H9 (cell line): ENCODE results near the gene PHF5A. TPM values are rescaled to one million over a fixed set of nuclear protein-coding genes. Genes with fewer than 3 reads are reported as not detected.

ENCODE experiments used
- DNase-seq: peaks from one replicate; pipeline ENCODE4 v3.0.0-alpha.2; 2017
- H2AFZ ChIP-seq: one replicate; pipeline ENCODE4 v1.6.1; 2013; ENCODE audit warnings: mild to moderate bottlenecking, low read length, control low read depth, moderate library complexity
- H2AK5ac ChIP-seq: 2 replicates; pipeline ENCODE4 v1.6.1; 2013; ENCODE audit warnings: low read length, control low read depth, mixed read lengths; ENCODE audit not compliant: insufficient read length
- H2BK120ac ChIP-seq: one replicate; pipeline ENCODE4 v1.6.1; 2013; ENCODE audit warnings: low read depth, mild to moderate bottlenecking, low read length, control low read depth, inconsistent platforms; ENCODE audit not compliant: poor library complexity, severe bottlenecking
- H2BK12ac ChIP-seq: 2 replicates; pipeline ENCODE4 v1.6.1; 2013; ENCODE audit warnings: low read length, control low read depth, mixed read lengths, low read depth; ENCODE audit not compliant: insufficient read length
- H2BK15ac ChIP-seq: 2 replicates; pipeline ENCODE4 v1.6.1; 2013; ENCODE audit warnings: low read depth, low read length, control low read depth
- H2BK20ac ChIP-seq: one replicate; pipeline ENCODE4 v1.6.1; 2013; ENCODE audit warnings: low read depth, mild to moderate bottlenecking, low read length, control low read depth, inconsistent platforms; ENCODE audit not compliant: poor library complexity, severe bottlenecking
- H2BK5ac ChIP-seq: 2 replicates; pipeline ENCODE4 v1.6.1; 2013; ENCODE audit warnings: low read length, control low read depth, mixed read lengths; ENCODE audit not compliant: insufficient read length
- H3K14ac ChIP-seq: 2 replicates; pipeline ENCODE4 v1.6.1; 2013; ENCODE audit warnings: low read length, control low read depth; ENCODE audit not compliant: insufficient read depth
- H3K18ac ChIP-seq: 2 replicates; pipeline ENCODE4 v1.6.1; 2013; ENCODE audit warnings: low read depth, mild to moderate bottlenecking, mixed read lengths, low read length, control low read depth; ENCODE audit not compliant: insufficient read length
- H3K23ac ChIP-seq: 2 replicates; pipeline ENCODE4 v1.6.1; 2013; ENCODE audit warnings: low read length, control low read depth, mixed read lengths, low read depth; ENCODE audit not compliant: insufficient read length
- H3K23me2 ChIP-seq: 2 replicates; pipeline ENCODE4 v1.6.1; 2013; ENCODE audit warnings: low read depth, mild to moderate bottlenecking, mixed read lengths, low read length, control low read depth; ENCODE audit not compliant: insufficient read length, poor library complexity, severe bottlenecking
- H3K27ac ChIP-seq: 2 replicates; pipeline ENCODE4 v1.5.1; 2013; ENCODE audit warnings: low read length, control low read depth, mixed read lengths, low read depth; ENCODE audit not compliant: insufficient read length
- H3K27me3 ChIP-seq: 2 replicates; pipeline ENCODE4 v1.6.1; 2013; ENCODE audit warnings: low read length, control low read depth, inconsistent platforms; ENCODE audit not compliant: insufficient read depth
- H3K4ac ChIP-seq: 2 replicates; pipeline ENCODE4 v1.6.1; 2013; ENCODE audit warnings: low read depth, mild to moderate bottlenecking, control low read depth, inconsistent platforms, low read length, moderate library complexity
- H3K4me1 ChIP-seq: 2 replicates; pipeline ENCODE4 v1.6.1; 2013; ENCODE audit warnings: low read length, control low read depth, inconsistent platforms; ENCODE audit not compliant: insufficient read depth
- H3K4me2 ChIP-seq: 2 replicates; pipeline ENCODE4 v1.6.1; 2013; ENCODE audit warnings: low read length, control low read depth, mixed read lengths; ENCODE audit not compliant: insufficient read length, insufficient read depth
- H3K56ac ChIP-seq: 2 replicates; pipeline ENCODE4 v1.6.1; 2013; ENCODE audit warnings: low read depth, mild to moderate bottlenecking, mixed read lengths, low read length, control low read depth; ENCODE audit not compliant: insufficient read length
- H3K79me1 ChIP-seq: 2 replicates; pipeline ENCODE4 v1.6.1; 2013; ENCODE audit warnings: low read depth, mild to moderate bottlenecking, moderate library complexity, low read length, control low read depth, inconsistent platforms; ENCODE audit not compliant: insufficient read depth, poor library complexity, severe bottlenecking
- H3K79me2 ChIP-seq: 2 replicates; pipeline ENCODE4 v1.6.1; 2013; ENCODE audit warnings: low read length, control low read depth, inconsistent platforms; ENCODE audit not compliant: insufficient read depth
- H3K9ac ChIP-seq: 2 replicates; pipeline ENCODE4 v1.6.1; 2013; ENCODE audit warnings: low read length, control low read depth, mixed read lengths; ENCODE audit not compliant: insufficient read length; ENCODE audit errors: extremely low read depth
- H3K9me3 ChIP-seq: one replicate; pipeline ENCODE4 v1.6.1; 2013; ENCODE audit warnings: low read depth, low read length, inconsistent platforms; ENCODE audit not compliant: control insufficient read depth
- H3T11ph ChIP-seq: one replicate; pipeline ENCODE4 v1.6.1; 2013; ENCODE audit warnings: mild to moderate bottlenecking, low read length, control low read depth, inconsistent platforms
- H4K20me1 ChIP-seq: one replicate; pipeline ENCODE4 v1.6.1; 2013; ENCODE audit not compliant: control insufficient read depth, insufficient read length, insufficient read depth
- H4K5ac ChIP-seq: 2 replicates; pipeline ENCODE4 v1.6.1; 2013; ENCODE audit warnings: low read depth, mild to moderate bottlenecking, mixed read lengths, low read length, control low read depth; ENCODE audit not compliant: insufficient read length
- H4K8ac ChIP-seq: replicated peaks from 2 replicates; pipeline ENCODE4 v1.6.1; 2013; ENCODE audit warnings: low read length, control low read depth, mixed read lengths, low read depth; ENCODE audit not compliant: insufficient read length
- H4K91ac ChIP-seq: 2 replicates; pipeline ENCODE4 v1.6.1; 2013; ENCODE audit warnings: low read depth, mild to moderate bottlenecking, moderate library complexity, mixed read lengths, low read length, control low read depth; ENCODE audit not compliant: insufficient read length
- H3K27ac Mint-ChIP-seq, 3 experiments: 2 replicates in 2 of 3; 3 replicates in 1 of 3; pipeline ENCODE4 v1.8.0; 2020 to 2021; ENCODE audit warnings: mixed read lengths in 3 of 3, mild to moderate bottlenecking in 1 of 3, moderate library complexity in 1 of 3
- H3K27me3 Mint-ChIP-seq: 2 replicates; pipeline ENCODE4 v1.8.0; 2021; ENCODE audit warnings: low read depth, mild to moderate bottlenecking, moderate library complexity, mixed read lengths
- H3K36me3 Mint-ChIP-seq, 3 experiments: 2 replicates in 2 of 3; 3 replicates in 1 of 3; pipeline ENCODE4 v1.8.0; 2020 to 2021; ENCODE audit warnings: low read depth in 3 of 3, mixed read lengths in 3 of 3; ENCODE audit not compliant: insufficient read depth in 1 of 3
- H3K4me1 Mint-ChIP-seq, 2 experiments: 2 replicates each; pipeline ENCODE4 v1.8.0; 2020; ENCODE audit warnings: mixed read lengths in 2 of 2
- H3K4me3 Mint-ChIP-seq, 2 experiments: 2 replicates in 1 of 2; 3 replicates in 1 of 2; pipeline ENCODE4 v1.8.0; 2020 to 2021; ENCODE audit warnings: mild to moderate bottlenecking in 2 of 2, mixed read lengths in 2 of 2, moderate library complexity in 1 of 2
- H3K9me3 Mint-ChIP-seq, 2 experiments: 2 replicates in 1 of 2; 3 replicates in 1 of 2; pipeline ENCODE4 v1.8.0; 2020; ENCODE audit warnings: mild to moderate bottlenecking in 2 of 2, mixed read lengths in 2 of 2, moderate library complexity in 1 of 2
- WGBS: extraction: QIAGEN DNeasy Blood & Tissue Kit; methylation state at CpG from one replicate; pipeline ENCODE4 v1.1.7; 2013; ENCODE audit warnings: missing lambda C conversion rate, low lambda C conversion rate, mixed read lengths; ENCODE audit not compliant: insufficient read length; ENCODE audit errors: extremely low coverage; 5-methylcytosine and 5-hydroxymethylcytosine counted together
- total RNA-seq: library from RNA; stranded (reverse); gene quantifications from 2 replicates; pipeline ENCODE4 v1.2.1, GENCODE V29; 2021
- TF ChIP-seq, protein P1 (sequence below): fragments of 200-600 bp; sonication (generic); conservative IDR thresholded peaks from 3 replicates; pipeline ENCODE4 v1.8.0; 2021; ENCODE audit warnings: antibody characterized with exemption, mild to moderate bottlenecking

The PHF5A gene
- total RNA-seq, 1 experiment from 2014 or later: 114 TPM

DNA sequence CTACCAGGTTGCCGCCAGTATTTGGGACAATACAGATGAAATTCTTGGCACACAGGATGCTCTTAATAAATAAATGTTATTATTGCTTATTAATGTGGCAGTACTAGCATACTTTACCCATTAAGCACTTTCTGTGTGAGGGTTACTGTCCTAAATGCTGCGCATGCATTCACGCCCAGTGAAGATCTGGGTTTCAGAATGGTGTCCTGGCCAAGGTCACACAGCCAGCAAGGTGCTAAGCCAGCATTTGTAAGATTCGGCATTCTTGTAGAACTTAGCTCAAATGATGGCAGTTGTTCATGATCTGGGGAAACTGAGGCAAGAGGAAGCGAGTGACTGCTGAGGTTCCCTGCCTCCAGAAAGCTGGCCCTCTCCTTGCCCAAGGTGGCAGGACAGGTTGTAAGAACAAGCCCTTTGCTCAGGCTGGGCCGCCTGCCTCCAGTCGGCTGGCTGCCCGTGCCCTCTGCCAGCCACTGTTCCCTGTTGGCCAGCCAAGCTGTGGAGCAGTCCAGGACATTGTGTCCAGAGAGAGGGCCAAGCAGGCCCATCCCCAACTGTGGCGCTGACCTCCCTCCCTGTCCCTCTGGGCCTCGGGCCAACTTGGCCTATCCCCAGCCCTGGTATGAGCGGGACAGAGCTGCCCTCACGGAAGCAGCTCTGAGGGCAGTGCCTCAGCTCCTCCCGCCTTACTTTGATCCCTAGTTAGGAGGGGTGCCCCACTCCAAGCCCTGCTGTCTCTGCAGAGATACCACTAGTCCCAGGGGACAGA lies 50.7 kb downstream of the PHF5A start:
- Histone ChIP-seq H3K27me3 (no peaks in the 10 kb centered on the region), H3K18ac (no peak overlapping the region), H3K4me2 (no peak overlapping the region), H2BK15ac (no peak overlapping the region), H3K79me1 (no peaks in the 10 kb centered on the region), H4K5ac (no peak overlapping the region), H3K4me1 (no peaks in the 10 kb centered on the region; the same call in 1 of the 2 replicates), H3T11ph (no peak overlapping the region), H3K9ac (no peak overlapping the region), H2AFZ (no peak overlapping the region), H3K56ac (no peak overlapping the region), H3K23me2 (peaks cover 6% of the 10 kb centered on the region), H2BK120ac (no peak overlapping the region), H3K9me3 (no peaks in the 10 kb centered on the region), H3K14ac (no peak overlapping the region), H2BK5ac (no peak overlapping the region), H4K8ac (no peak overlapping the region), H3K4ac (no peak overlapping the region), H3K79me2 (no peaks in the 10 kb centered on the region), H4K20me1 (no peaks in the 10 kb centered on the region), H2BK12ac (no peak overlapping the region), H3K27ac (no peak overlapping the region), H4K91ac (no peak overlapping the region), H2AK5ac (no peak overlapping the region), H2BK20ac (no peak overlapping the region), H3K23ac (no peak overlapping the region)
- Mint-ChIP-seq H3K4me1 (peaks cover 9 to 10% of the 10 kb centered on the region in 2 experiments), H3K36me3 (peaks cover 0 to 3% (median 0%) of the 10 kb centered on the region in 3 experiments; a peak in 1 of 7 replicates), H3K27ac (no peak overlapping the region), H3K9me3 (no peaks in the 10 kb centered on the region), H3K27me3 (no peaks in the 10 kb centered on the region), H3K4me3 (no peak overlapping the region)
- no CpG with 5 or more reads among the region's 13 CpGs for WGBS
- no peak for DNase-seq
- TF ChIP-seq, protein P1, sequence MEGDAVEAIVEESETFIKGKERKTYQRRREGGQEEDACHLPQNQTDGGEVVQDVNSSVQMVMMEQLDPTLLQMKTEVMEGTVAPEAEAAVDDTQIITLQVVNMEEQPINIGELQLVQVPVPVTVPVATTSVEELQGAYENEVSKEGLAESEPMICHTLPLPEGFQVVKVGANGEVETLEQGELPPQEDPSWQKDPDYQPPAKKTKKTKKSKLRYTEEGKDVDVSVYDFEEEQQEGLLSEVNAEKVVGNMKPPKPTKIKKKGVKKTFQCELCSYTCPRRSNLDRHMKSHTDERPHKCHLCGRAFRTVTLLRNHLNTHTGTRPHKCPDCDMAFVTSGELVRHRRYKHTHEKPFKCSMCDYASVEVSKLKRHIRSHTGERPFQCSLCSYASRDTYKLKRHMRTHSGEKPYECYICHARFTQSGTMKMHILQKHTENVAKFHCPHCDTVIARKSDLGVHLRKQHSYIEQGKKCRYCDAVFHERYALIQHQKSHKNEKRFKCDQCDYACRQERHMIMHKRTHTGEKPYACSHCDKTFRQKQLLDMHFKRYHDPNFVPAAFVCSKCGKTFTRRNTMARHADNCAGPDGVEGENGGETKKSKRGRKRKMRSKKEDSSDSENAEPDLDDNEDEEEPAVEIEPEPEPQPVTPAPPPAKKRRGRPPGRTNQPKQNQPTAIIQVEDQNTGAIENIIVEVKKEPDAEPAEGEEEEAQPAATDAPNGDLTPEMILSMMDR: no peak
